ENCODE measurements around the gene PRDM11.
A peak's percentile ranks its signal among the peaks of the same experiment; 100 is the strongest.

Gene PRDM11

DNA sequence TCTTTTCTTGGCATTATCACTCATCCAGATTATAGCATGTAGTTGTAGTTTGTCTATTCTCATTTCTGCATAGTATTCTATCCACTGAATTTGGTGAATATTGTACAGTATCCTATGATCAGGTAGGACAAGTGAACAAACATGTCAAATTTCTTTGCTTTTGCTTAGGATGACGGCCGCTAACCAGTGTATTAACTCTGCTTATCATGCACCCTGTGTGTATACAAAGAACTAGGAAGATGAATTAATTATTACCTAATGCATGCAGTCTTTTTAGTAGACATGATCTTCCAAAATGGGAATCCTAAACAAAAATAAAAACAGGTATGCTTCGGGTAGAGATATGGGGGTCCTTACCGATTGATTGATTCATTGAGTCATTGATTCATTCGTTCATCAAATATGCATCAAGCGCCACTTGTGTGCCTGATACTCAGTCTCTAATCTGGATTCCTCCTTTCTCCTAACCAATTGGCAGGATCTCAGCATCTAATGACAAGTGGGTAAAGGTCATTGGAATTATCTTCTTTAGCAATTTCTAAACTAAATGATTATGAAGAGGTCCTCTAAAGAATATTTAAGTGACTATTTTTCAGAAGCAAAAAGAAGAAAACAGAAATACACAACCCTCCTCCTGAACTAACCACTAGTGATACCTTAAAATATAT lies 27.9 kb downstream of the PRDM11 start:
- DNase-seq (ENCODE audit: low read depth in 1 of 2, low spot score in 1 of 2), result no peak

DNA sequence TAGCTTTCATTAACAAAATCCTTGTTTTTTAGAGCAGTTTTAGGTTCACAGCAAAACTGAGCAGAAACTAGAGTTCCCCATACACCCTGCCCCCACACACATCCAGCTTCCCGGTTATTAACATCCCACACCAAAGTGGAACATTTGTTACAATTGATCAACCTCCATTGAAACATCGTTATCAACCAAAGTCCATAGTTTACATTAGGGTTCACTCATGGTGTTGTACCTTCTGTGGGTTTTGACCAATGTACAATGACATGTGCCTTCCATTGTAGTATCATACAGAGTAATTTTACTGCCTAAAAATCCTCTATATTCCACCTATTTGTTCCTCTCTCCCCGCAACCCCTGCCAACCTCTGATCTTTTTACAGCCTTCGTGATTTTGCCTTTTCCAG lies 28.5 kb downstream of the PRDM11 start:
- no peak for DNase-seq (ENCODE audit: low read depth in 1 of 2, low spot score in 1 of 2)

DNA sequence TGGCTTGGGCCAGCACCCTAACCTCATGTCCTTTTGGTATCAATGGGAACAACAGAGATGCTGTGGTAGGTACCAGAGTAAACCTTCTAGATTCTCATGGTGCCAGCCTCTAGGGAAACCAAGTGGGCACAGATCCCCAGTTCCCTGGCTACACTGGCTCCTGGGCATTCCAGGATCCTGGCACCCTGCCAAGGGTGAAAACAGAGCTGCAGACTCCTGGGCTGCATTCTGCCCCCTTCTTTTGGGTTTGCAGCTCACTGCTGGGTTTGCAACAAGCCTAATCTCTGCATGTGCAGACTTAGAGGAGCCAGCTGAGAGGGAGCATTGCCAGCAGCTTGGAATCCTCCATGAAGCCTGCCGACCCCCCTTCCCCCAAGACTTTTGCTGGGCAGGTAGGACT lies 30.6 kb downstream of the PRDM11 start:
- DNase-seq (ENCODE audit: low read depth in 1 of 2, low spot score in 1 of 2), result no peak

- no peak for DNase-seq (ENCODE audit: low read depth in 1 of 2, low spot score in 1 of 2)
Measured at GRCh38 chr11:45178223-45178622, 31.8 kb downstream of the PRDM11 start.

DNA sequence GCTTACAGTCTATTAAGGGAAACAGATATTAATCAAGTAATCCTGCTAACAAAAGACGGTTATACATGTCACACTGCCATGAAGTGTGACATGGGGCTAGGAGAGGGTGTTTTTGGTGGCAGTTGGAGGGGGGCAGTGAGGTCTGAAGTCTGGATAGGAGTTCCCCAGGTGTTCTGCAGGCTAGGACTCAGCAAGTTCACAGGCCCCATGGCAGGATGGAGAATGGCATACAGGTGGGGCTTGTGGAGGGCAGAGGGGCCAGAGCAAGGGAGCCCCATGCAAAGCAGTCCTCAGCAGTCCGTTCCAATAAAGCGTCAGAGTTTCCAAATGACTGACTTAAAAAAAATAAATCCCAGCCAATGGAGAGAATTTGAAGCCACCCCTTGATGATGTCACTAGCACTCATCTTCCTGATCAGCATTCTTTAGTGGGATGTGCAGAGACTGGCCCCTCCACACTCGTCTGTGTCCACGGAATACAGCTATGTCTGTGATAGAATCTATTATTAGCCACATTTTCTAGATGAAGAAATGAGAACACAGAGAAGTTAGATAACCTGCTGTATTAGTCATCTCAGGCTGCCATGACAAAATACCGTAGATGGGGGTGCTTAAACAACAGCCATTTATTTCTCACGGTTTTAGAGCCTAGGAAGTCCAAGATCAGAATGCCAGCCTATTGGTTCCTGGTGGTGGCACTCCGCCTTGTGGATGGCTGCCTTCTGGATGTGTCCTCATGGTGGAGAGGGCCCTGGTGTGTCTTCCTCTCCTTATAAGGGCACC lies 32.6 kb downstream of the PRDM11 start:
- no peak for DNase-seq (ENCODE audit: low read depth in 1 of 2, low spot score in 1 of 2)

DNA sequence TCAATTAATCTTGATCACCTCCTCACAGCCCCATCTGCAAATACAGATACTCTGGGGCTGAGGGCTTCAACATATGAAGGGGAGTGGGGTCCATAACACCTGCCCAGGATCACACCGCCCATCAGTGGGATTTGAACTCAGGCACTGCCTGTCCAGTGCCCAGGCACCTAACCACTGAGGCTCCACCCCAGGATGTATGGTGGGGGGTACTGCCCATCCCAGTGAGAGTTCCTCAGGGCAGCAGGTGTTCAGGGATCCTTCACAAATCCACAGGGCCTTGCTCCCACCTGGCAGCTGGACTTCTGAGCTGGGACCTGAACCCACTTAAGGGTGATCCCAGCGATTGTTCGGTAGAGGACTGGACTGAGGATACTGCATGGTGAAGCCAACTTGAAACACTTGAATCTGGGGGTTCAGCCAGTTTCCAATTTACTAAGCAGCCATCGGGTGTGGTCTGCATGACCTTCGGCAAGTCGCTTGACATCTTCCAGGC lies 33.3 kb downstream of the PRDM11 start:
- no peak for DNase-seq (ENCODE audit: low read depth in 1 of 2, low spot score in 1 of 2)

DNA sequence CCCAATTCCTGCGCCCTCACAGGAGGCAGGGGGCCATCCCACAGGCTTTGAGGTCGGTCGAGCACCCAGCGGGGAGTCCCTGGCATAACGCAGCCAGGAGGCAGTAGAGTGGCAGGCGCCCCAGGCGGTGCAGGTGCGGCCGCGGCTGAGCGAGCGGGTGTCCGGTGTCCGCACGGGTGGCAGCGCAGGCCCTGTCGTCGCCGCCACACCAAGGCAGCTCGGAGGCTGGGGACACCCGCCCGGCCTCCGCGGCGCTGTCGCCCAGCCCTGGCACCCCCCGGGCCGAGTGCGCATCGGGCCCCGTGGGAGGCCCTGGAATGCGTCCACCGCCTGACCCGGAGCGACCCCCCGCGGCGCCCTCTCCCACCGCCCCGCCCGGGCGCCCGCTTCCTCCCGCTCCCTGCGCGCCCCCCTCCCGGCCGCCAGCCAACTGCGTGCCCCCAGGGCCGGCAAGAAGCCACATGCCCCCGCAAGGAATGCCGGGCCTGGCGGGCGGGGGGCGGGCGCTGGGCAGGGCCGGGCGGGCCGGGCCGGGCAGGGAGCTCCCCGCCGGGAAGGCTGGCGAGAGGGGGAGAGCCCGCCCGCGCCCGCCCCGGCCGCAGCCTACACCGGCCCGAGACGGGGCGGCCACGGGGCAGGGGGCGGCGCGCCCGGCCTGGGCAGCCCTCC lies 33.9 kb downstream of the PRDM11 start:
- DNase-seq (ENCODE audit: low read depth in 1 of 2, low spot score in 1 of 2), result no peak

GRCh38 chr11:45180848-45181192 lies 34.4 kb downstream of the PRDM11 start:
- peak in 1 of 2 donors; percentile 22 for DNase-seq (ENCODE audit: low read depth in 1 of 2, low spot score in 1 of 2)

- DNase-seq (ENCODE audit: low read depth in 1 of 2, low spot score in 1 of 2), result no peak
Measured at GRCh38 chr11:45181193-45181888, 34.9 kb downstream of the PRDM11 start.

DNA sequence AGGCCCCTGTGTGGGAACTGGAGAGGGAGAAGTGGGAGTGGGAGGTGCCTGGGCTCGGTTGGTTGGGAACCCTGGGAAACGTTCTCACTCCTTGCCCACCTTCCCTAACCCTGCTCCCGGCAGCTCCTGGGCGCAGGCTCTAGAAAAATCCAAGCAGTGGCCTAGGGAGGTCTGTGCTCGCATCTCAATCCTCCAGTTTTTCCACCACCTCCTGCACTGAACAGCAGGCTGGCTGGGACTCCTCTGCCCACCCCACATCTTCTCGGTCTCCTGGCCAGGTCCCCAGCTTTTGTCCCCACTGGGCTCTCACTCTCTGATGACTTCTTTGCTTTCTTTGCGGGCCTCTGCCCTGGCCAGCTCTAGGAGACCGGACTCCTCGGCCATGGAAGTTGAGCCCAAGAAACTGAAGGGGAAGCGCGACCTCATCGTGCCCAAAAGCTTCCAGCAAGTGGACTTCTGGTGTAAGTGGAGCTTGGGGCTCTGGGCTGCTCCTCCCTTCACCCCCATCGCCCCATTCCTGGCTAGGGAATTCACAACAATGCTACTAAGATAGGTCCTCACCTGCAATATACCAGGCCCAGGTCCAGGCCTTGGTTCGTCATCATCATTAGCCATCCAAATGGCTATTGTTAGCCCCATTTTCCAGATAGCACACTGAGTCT lies 35.6 kb downstream of the PRDM11 start:
- DNase-seq (ENCODE audit: low read depth in 1 of 2, low spot score in 1 of 2), result no peak

- no peak for DNase-seq (ENCODE audit: low read depth in 1 of 2, low spot score in 1 of 2)
Measured at GRCh38 chr11:45182902-45183301, 36.5 kb downstream of the PRDM11 start.

DNA sequence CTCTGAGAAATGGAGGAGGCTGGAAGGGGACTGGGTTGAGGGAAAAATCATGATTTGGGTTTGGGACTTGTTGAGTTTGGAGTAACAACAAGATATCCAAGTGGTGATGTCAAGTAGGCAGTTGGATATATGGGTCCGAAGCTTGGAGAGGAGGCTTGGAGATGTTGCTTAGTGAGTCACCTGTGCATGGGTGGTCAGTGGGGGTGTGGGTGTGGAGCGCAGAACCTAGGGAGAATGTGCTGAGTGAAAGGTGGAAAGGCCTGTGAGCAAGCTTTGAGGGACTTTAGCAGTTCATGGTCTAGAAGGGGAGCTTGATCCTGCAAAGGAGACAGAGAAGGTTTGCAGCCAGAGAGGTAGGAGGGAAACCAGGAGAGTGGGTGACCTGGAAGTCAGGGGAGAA lies 38.2 kb downstream of the PRDM11 start:
- DNase-seq (ENCODE audit: low read depth in 1 of 2, low spot score in 1 of 2), result no peak

DNA sequence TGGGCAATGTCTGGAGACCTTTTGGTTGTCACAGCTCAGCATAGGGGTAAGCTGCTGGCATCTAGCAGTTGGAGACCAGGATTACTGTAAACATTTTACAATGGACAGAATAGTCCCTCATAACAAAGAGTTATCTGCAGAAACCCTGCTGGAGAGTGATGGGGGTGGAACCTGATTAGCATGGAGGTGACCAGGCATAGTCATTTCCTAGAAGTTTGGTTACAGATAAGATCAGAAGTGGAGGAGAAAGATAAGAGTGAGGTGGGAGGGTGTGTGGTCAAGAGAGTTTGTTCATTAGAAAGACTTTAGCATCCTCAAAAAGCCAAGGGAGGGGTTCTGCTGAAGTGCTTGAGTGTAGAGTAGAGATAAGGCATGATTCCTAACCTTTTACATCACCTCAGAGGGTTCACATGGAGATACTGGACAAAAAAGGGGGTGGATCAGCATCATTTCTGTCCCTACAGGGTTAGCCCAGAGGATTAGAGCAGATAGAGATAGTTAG lies 38.8 kb downstream of the PRDM11 start:
- no peak for DNase-seq (ENCODE audit: low read depth in 1 of 2, low spot score in 1 of 2)

GRCh38 chr11:45187375-45187774 lies 40.9 kb downstream of the PRDM11 start:
- DNase-seq (ENCODE audit: low read depth in 1 of 2, low spot score in 1 of 2), result no peak

- DNase-seq (ENCODE audit: low read depth in 1 of 2, low spot score in 1 of 2), result no peak
Measured at GRCh38 chr11:45188127-45188526, 41.7 kb downstream of the PRDM11 start.

DNA sequence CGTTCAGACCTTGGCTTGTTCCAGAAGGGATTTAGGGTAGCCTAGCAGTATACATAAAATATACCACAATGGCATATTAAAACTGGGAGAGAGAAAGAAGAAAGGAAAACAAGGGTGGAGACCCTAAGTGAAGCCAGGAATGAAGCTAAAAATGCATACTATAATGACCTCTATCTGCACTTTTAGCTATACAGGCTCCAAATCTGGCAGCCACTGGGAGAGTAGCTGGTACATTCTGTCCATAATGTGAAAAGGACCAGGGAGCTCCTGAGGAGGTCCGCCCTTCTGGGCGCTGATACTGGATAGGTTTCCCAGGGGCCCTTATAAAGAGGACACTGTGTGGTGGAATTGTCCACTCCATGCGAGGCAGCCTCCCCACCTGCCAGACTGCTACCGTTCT lies 42.8 kb downstream of the PRDM11 start:
- DNase-seq (ENCODE audit: low read depth in 1 of 2, low spot score in 1 of 2), result no peak

GRCh38 chr11:45193695-45194094 lies 47.3 kb downstream of the PRDM11 start:
- DNase-seq (ENCODE audit: low read depth in 1 of 2, low spot score in 1 of 2), result no peak

DNA sequence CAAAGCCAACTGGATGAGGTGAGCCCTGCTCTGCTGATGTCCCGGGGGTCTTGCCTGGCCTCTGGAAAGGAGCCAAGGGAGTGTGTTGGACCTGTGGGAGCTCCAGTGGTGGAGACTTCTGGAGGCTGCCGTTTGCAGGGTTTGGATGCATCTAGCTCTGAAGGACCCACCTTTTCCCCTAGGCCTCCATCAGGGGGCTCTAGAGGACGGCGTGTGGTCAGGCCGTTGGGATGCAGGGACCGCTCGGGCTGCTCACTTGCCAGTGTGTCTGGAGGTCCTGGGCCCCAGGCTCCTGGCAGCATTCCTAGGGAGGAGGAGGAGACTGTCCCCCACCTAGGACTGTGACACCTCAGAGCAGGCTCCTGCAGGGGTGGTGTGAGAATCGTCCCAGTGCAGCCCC lies 58.3 kb downstream of the PRDM11 start:
- DNase-seq (ENCODE audit: low read depth in 1 of 2, low spot score in 1 of 2), result no peak

GRCh38 chr11:45205978-45206377 lies 59.5 kb downstream of the PRDM11 start:
- no peak for DNase-seq (ENCODE audit: low read depth in 1 of 2, low spot score in 1 of 2)

GRCh38 chr11:45208135-45208534 lies 61.7 kb downstream of the PRDM11 start:
- DNase-seq (ENCODE audit: low read depth in 1 of 2, low spot score in 1 of 2), result no peak
